Endometrial microvascular endothelial cells (primary cell): Measurements from ENCODE around the gene ZNF581. TPM values are rescaled to one million over a fixed set of nuclear protein-coding genes. Genes with fewer than 3 reads are reported as not detected.

Experiments
- in situ Hi-C: cut with HindIII; loops from 2 replicates; pipeline ENCODE4 v1.10.0; 2017; ENCODE audit warnings: low sequenced_read_pairs, low pct_unique_long_range_greater_than_20kb; ENCODE audit errors: inconsistent ontology term
- total RNA-seq: library from RNA; depleted of rRNA; stranded (reverse); fragments of >200 nt; gene quantifications from one replicate; pipeline ENCODE4 v1.2.3, GENCODE V29; 2015; ENCODE audit errors: inconsistent ontology term

ZNF581 gene
- total RNA-seq, 1 donor from 2014 or later: 9.8 TPM

GRCh38 chr19:55673465-55673864 is 30.0 kb downstream of the ZNF581 start:
- in situ Hi-C loops: no loop called here

GRCh38 chr19:55673889-55674288 is 30.4 kb downstream of the ZNF581 start:
- in situ Hi-C loops: no loop called here

GRCh38 chr19:55674459-55674840 is 31.0 kb downstream of the ZNF581 start:
- in situ Hi-C loops: no loop called here

- in situ Hi-C loops: no loop called here
Measured at GRCh38 chr19:55674841-55675660, 31.6 kb downstream of the ZNF581 start, which contains the start of gene EPN1. EPN1 (plus strand) TSS chr19:55675226; CDS start chr19:55678628, 3,402 bp downstream.

- in situ Hi-C loops: no loop called here
Measured at GRCh38 chr19:55675661-55676354, 32.4 kb downstream of the ZNF581 start.

- in situ Hi-C loops: no loop called here
Measured at GRCh38 chr19:55676383-55676782, 32.9 kb downstream of the ZNF581 start.

GRCh38 chr19:55676889-55677505 is 33.5 kb downstream of the ZNF581 start:
- in situ Hi-C loops: no loop called here

GRCh38 chr19:55677572-55678028 is 34.2 kb downstream of the ZNF581 start:
- in situ Hi-C loops: no loop called here

GRCh38 chr19:55678121-55678671 is 34.7 kb downstream of the ZNF581 start:
- in situ Hi-C loops: no loop called here

- in situ Hi-C loops: no loop called here
Measured at GRCh38 chr19:55679343-55680257, 36.2 kb downstream of the ZNF581 start.

- in situ Hi-C loops: no loop called here
Measured at GRCh38 chr19:55680339-55681130, 37.1 kb downstream of the ZNF581 start.

- in situ Hi-C loops: no loop called here
Measured at GRCh38 chr19:55681131-55682092, 38.0 kb downstream of the ZNF581 start.

- in situ Hi-C loops: no loop called here
Measured at GRCh38 chr19:55683449-55684261, 40.2 kb downstream of the ZNF581 start.

- in situ Hi-C loops: no loop called here
Measured at GRCh38 chr19:55684946-55685681, 41.7 kb downstream of the ZNF581 start.

GRCh38 chr19:55685776-55686175 is 42.3 kb downstream of the ZNF581 start:
- in situ Hi-C loops: no loop called here
